ENCODE results near the gene SRGAP3. TPM values are rescaled to one million over a fixed set of nuclear protein-coding genes. Genes with fewer than 3 reads are reported as not detected.

Gene SRGAP3
- polyA plus RNA-seq, 2 donors = 1.3 to 3.3 TPM

- Histone ChIP-seq H3K4me1 (ENCODE audit: control insufficient read depth in 2 of 2, insufficient read depth in 2 of 2, low read length in 1 of 2) (no peaks in the 10 kb centered on the region), H3K4me3 (ENCODE audit: low read depth in 1 of 2, low read length in 2 of 2) (no peak overlapping the region), H3K27ac (ENCODE audit: low read depth in 2 of 2, low read length in 1 of 2) (no peak overlapping the region), H3K27me3 (ENCODE audit: control insufficient read depth in 1 of 2, insufficient read depth in 2 of 2, low read length in 2 of 2) (no peaks in the 10 kb centered on the region), H3K9me3 (ENCODE audit: control insufficient read depth in 2 of 2, insufficient read depth in 1 of 2, low read depth in 1 of 2, low read length in 1 of 2) (no peaks in the 10 kb centered on the region), H3K36me3 (ENCODE audit: control insufficient read depth in 2 of 2, insufficient read depth in 2 of 2, low read length in 1 of 2) (peaks cover 0 to 5% of the 10 kb centered on the region in 2 donors)
- 63% methylated on average over 5 of the region's 5 CpGs for WGBS, 2 donors
Observed at GRCh38 chr3:9068051-9068450, 181.4 kb downstream of the SRGAP3 start.

- H3K4me1 ChIP-seq (ENCODE audit: control insufficient read depth in 2 of 2, insufficient read depth in 2 of 2, low read length in 1 of 2) = no peaks in the 10 kb centered on the region
- peaks cover 0 to 5% of the 10 kb centered on the region in 2 donors for H3K36me3 ChIP-seq (ENCODE audit: control insufficient read depth in 2 of 2, insufficient read depth in 2 of 2, low read length in 1 of 2)
- H3K9me3 ChIP-seq (ENCODE audit: control insufficient read depth in 2 of 2, insufficient read depth in 1 of 2, low read depth in 1 of 2, low read length in 1 of 2) = no peaks in the 10 kb centered on the region
- no peak overlapping the region for H3K27ac ChIP-seq (ENCODE audit: low read depth in 2 of 2, low read length in 1 of 2)
- 35 to 38% methylated on average over 13 of the region's 13 CpGs for WGBS, 2 donors
- H3K4me3 ChIP-seq (ENCODE audit: low read depth in 1 of 2, low read length in 2 of 2) = no peak overlapping the region
- no peaks in the 10 kb centered on the region for H3K27me3 ChIP-seq (ENCODE audit: control insufficient read depth in 1 of 2, insufficient read depth in 2 of 2, low read length in 2 of 2)
Observed at GRCh38 chr3:9067352-9067975, 182.0 kb downstream of the SRGAP3 start.

- Histone ChIP-seq H3K4me3 (ENCODE audit: low read depth in 1 of 2, low read length in 2 of 2) (no peak overlapping the region), H3K4me1 (ENCODE audit: control insufficient read depth in 2 of 2, insufficient read depth in 2 of 2, low read length in 1 of 2) (no peaks in the 10 kb centered on the region), H3K36me3 (ENCODE audit: control insufficient read depth in 2 of 2, insufficient read depth in 2 of 2, low read length in 1 of 2) (peaks cover 0 to 5% of the 10 kb centered on the region in 2 donors), H3K27me3 (ENCODE audit: control insufficient read depth in 1 of 2, insufficient read depth in 2 of 2, low read length in 2 of 2) (no peaks in the 10 kb centered on the region), H3K9me3 (ENCODE audit: control insufficient read depth in 2 of 2, insufficient read depth in 1 of 2, low read depth in 1 of 2, low read length in 1 of 2) (no peaks in the 10 kb centered on the region), H3K27ac (ENCODE audit: low read depth in 2 of 2, low read length in 1 of 2) (no peak overlapping the region)
- WGBS, 2 donors = 86 to 88% methylated on average over 3 of the region's 3 CpGs
Observed at GRCh38 chr3:9066775-9067174, 182.7 kb downstream of the SRGAP3 start.

- 67 to 71% methylated on average over 2 of the region's 2 CpGs for WGBS, 2 donors
- Histone ChIP-seq H3K4me1 (ENCODE audit: control insufficient read depth in 2 of 2, insufficient read depth in 2 of 2, low read length in 1 of 2) (no peaks in the 10 kb centered on the region), H3K36me3 (ENCODE audit: control insufficient read depth in 2 of 2, insufficient read depth in 2 of 2, low read length in 1 of 2) (peaks cover 0 to 5% of the 10 kb centered on the region in 2 donors), H3K27me3 (ENCODE audit: control insufficient read depth in 1 of 2, insufficient read depth in 2 of 2, low read length in 2 of 2) (no peaks in the 10 kb centered on the region), H3K4me3 (ENCODE audit: low read depth in 1 of 2, low read length in 2 of 2) (no peak overlapping the region), H3K9me3 (ENCODE audit: control insufficient read depth in 2 of 2, insufficient read depth in 1 of 2, low read depth in 1 of 2, low read length in 1 of 2) (no peaks in the 10 kb centered on the region), H3K27ac (ENCODE audit: low read depth in 2 of 2, low read length in 1 of 2) (no peak overlapping the region)
Observed at GRCh38 chr3:9066141-9066540, 183.3 kb downstream of the SRGAP3 start.

GRCh38 chr3:9064850-9065249, 184.6 kb downstream of the SRGAP3 start:
- H3K4me3 ChIP-seq (ENCODE audit: low read depth in 1 of 2, low read length in 2 of 2) = no peak overlapping the region
- H3K36me3 ChIP-seq (ENCODE audit: control insufficient read depth in 2 of 2, insufficient read depth in 2 of 2, low read length in 1 of 2) = peaks cover 0 to 8% of the 10 kb centered on the region in 2 donors
- WGBS, 2 donors = 37 to 55% methylated on average over 5 of the region's 5 CpGs
- no peak overlapping the region for H3K27ac ChIP-seq (ENCODE audit: low read depth in 2 of 2, low read length in 1 of 2)
- no peaks in the 10 kb centered on the region for H3K9me3 ChIP-seq (ENCODE audit: control insufficient read depth in 2 of 2, insufficient read depth in 1 of 2, low read depth in 1 of 2, low read length in 1 of 2)
- no peaks in the 10 kb centered on the region for H3K27me3 ChIP-seq (ENCODE audit: control insufficient read depth in 1 of 2, insufficient read depth in 2 of 2, low read length in 2 of 2)
- H3K4me1 ChIP-seq (ENCODE audit: control insufficient read depth in 2 of 2, insufficient read depth in 2 of 2, low read length in 1 of 2) = no peaks in the 10 kb centered on the region

- no peaks in the 10 kb centered on the region for H3K4me1 ChIP-seq (ENCODE audit: control insufficient read depth in 2 of 2, insufficient read depth in 2 of 2, low read length in 1 of 2)
- H3K27me3 ChIP-seq (ENCODE audit: control insufficient read depth in 1 of 2, insufficient read depth in 2 of 2, low read length in 2 of 2) = no peaks in the 10 kb centered on the region
- H3K9me3 ChIP-seq (ENCODE audit: control insufficient read depth in 2 of 2, insufficient read depth in 1 of 2, low read depth in 1 of 2, low read length in 1 of 2) = no peaks in the 10 kb centered on the region
- whole genome bisulfite sequencing, 2 donors = 90 to 92% methylated on average over 9 of the region's 9 CpGs
- no peak overlapping the region for H3K4me3 ChIP-seq (ENCODE audit: low read depth in 1 of 2, low read length in 2 of 2)
- H3K36me3 ChIP-seq (ENCODE audit: control insufficient read depth in 2 of 2, insufficient read depth in 2 of 2, low read length in 1 of 2) = peaks cover 0 to 8% of the 10 kb centered on the region in 2 donors
- H3K27ac ChIP-seq (ENCODE audit: low read depth in 2 of 2, low read length in 1 of 2) = no peak overlapping the region
Observed at GRCh38 chr3:9064251-9064650, 185.2 kb downstream of the SRGAP3 start.

GRCh38 chr3:9062570-9062969, 186.9 kb downstream of the SRGAP3 start:
- Histone ChIP-seq H3K9me3 (ENCODE audit: control insufficient read depth in 2 of 2, insufficient read depth in 1 of 2, low read depth in 1 of 2, low read length in 1 of 2) (no peaks in the 10 kb centered on the region), H3K4me1 (ENCODE audit: control insufficient read depth in 2 of 2, insufficient read depth in 2 of 2, low read length in 1 of 2) (no peaks in the 10 kb centered on the region), H3K27ac (ENCODE audit: low read depth in 2 of 2, low read length in 1 of 2) (no peak overlapping the region), H3K27me3 (ENCODE audit: control insufficient read depth in 1 of 2, insufficient read depth in 2 of 2, low read length in 2 of 2) (no peaks in the 10 kb centered on the region), H3K36me3 (ENCODE audit: control insufficient read depth in 2 of 2, insufficient read depth in 2 of 2, low read length in 1 of 2) (peaks cover 0 to 5% of the 10 kb centered on the region in 2 donors), H3K4me3 (ENCODE audit: low read depth in 1 of 2, low read length in 2 of 2) (no peak overlapping the region)
- 0 to 97% methylated on average over 1 of the region's 1 CpG for WGBS, 2 donors

GRCh38 chr3:9061634-9062033, 187.8 kb downstream of the SRGAP3 start:
- Histone ChIP-seq H3K4me3 (ENCODE audit: low read depth in 1 of 2, low read length in 2 of 2) (no peak overlapping the region), H3K36me3 (ENCODE audit: control insufficient read depth in 2 of 2, insufficient read depth in 2 of 2, low read length in 1 of 2) (peaks cover 0 to 7% of the 10 kb centered on the region in 2 donors), H3K9me3 (ENCODE audit: control insufficient read depth in 2 of 2, insufficient read depth in 1 of 2, low read depth in 1 of 2, low read length in 1 of 2) (no peaks in the 10 kb centered on the region), H3K4me1 (ENCODE audit: control insufficient read depth in 2 of 2, insufficient read depth in 2 of 2, low read length in 1 of 2) (no peaks in the 10 kb centered on the region), H3K27me3 (ENCODE audit: control insufficient read depth in 1 of 2, insufficient read depth in 2 of 2, low read length in 2 of 2) (no peaks in the 10 kb centered on the region), H3K27ac (ENCODE audit: low read depth in 2 of 2, low read length in 1 of 2) (no peak overlapping the region)
- 91 to 93% methylated on average over 2 of the region's 2 CpGs for WGBS, 2 donors

- WGBS, 2 donors = 86 to 91% methylated on average over 19 of the region's 19 CpGs
- H3K4me3 ChIP-seq (ENCODE audit: low read depth in 1 of 2, low read length in 2 of 2) = no peak overlapping the region
- H3K4me1 ChIP-seq (ENCODE audit: control insufficient read depth in 2 of 2, insufficient read depth in 2 of 2, low read length in 1 of 2) = no peaks in the 10 kb centered on the region
- no peaks in the 10 kb centered on the region for H3K27me3 ChIP-seq (ENCODE audit: control insufficient read depth in 1 of 2, insufficient read depth in 2 of 2, low read length in 2 of 2)
- H3K36me3 ChIP-seq (ENCODE audit: control insufficient read depth in 2 of 2, insufficient read depth in 2 of 2, low read length in 1 of 2) = peaks cover 0 to 7% of the 10 kb centered on the region in 2 donors
- H3K27ac ChIP-seq (ENCODE audit: low read depth in 2 of 2, low read length in 1 of 2) = no peak overlapping the region
- no peaks in the 10 kb centered on the region for H3K9me3 ChIP-seq (ENCODE audit: control insufficient read depth in 2 of 2, insufficient read depth in 1 of 2, low read depth in 1 of 2, low read length in 1 of 2)
Observed at GRCh38 chr3:9059489-9060400, 189.7 kb downstream of the SRGAP3 start.

Measured in esophagus (tissue), 2 donors.